Stimulated activated CD4-positive, alpha-beta T cell treated with anti-CD3 and anti-CD28 coated beads, TNF-alpha, amount 100 ng/mL, for 4 hours (primary cell): ENCODE measurements around the gene DENND4B.
A peak's percentile ranks its signal among the peaks of the same experiment; 100 is the strongest.
"Not testable (repeated sequence)": the region's sequence is repeated elsewhere in the genome, so short reads cannot be mapped to it uniquely, and the experiment has no call there.

Experiments used
- DNase-seq, 3 experiments: peaks; one replicate each; pipeline ENCODE4 v3.0.0-alpha.2; 2020; ENCODE audit warnings: low read depth in 3 of 3

DENND4B gene

DNA sequence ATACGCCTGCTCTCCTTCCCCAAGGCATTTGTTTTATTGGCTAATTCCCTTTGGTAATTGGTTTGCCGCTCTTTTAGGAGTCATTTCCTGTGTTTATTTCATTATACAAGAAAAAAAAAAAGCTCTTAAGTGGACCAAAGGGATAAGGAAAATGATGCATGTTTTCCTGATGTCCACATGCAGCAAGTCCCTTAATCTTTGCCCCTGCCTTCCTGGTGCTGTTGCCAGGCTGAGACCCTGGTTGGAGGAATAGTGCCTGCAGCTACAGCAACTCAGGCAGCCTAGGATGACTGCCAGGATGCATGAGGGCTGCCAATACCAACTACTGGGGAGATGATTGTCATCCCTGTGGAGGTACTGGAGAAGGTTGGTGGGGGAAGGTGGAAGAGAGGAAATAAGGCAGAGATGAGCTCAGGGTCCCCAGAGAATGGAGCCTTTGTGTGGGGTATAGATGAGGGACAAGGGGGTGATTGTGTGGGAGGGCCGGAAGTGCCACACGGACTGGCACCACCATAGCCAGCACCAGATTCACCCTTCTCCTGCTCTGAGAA lies 17.7 kb downstream of the DENND4B start:
- DNase-seq: no peak

DNA sequence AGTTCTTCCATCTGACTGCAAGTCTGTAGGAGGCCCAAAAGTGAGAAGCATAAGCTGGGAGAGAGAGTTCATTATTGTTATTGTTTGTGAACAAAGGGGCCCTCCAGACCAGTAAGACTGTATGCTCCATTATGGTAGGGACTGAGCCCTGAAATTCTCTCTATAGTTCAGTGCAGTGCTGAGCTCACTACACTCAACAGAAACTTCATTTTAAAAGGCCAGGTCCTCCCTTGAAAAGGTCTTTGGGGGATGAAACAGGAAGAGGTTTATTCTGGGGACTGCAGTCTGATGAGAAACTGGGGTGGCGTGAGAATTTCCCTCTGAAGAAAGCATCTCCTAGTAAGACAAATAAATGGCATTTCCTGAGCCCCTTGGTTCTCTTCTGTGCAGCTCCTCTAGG lies 18.3 kb downstream of the DENND4B start:
- DNase-seq: no peak

DNA sequence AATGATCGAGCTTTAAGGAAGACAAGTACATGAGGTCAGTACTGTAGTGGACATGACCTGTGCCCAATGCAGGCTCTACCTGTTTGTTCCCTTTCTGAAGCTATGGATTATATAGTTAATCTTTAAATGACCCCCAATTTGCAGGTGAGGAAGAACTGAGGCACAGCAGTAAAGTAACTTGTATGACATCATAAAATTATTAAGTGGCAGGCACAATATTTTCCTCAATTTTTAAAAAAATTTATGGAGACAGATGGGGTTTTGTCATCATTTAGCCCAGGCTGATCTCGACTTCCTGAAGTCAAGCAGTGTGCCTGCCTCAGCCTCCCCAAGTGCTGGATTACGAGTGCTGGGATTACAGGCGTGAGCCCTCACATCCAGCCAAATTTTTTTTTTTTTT lies 20.1 kb downstream of the DENND4B start:
- DNase-seq: no peak

DNA sequence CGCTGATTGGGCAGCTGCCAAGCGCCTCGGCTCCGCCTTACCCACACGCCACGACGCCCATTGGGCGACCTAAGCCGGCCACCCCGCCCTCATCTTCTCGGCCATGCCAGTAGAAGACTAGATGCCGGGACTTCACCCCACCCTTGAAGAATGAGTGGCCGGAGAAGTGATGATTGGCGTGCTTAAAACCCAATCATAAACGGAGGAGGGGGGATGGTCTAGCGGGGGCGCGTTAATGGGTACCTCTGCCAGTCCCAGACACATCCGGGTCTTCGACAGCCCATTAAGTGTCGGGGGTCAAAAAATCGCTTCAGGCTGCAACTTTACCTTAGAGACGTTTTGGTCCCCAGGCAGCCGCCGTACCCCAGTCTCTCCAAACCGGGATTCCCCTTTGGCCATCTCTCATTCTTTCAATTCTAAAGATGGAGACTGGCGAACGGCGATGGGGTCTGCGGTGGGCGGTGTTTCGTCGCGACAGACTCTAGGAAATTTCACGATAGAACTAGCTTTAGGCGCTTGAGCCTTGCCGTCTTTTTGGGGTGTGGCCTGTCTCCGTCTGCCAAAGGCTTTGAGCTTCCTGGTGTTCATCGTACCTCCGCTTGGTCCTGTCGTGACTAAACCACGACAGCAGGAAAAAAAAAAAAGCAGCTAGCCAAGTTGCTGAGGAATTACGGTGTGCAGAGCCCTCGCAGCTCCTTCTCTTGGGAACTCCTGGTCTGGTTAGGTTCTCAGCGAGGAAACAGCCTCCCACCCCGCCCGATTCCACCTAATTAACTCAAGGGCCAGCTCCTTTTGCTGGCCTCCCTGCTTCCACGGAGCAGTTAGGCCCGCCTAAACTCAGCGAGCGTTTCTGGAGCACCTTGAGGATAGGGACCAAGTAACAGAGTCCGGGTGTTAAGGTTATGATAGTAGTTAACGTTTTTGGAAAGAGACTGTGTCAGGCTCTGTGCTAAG lies 23.3 kb downstream of the DENND4B start, which contains the start of gene GATAD2B:
Gene GATAD2B (minus strand): TSS at position 1 of the 954 bp plus-strand sequence. CDS start 94,625 bp downstream, outside the sequence.
- peak; percentile 89 to 98 (median 95) for DNase-seq

DNA sequence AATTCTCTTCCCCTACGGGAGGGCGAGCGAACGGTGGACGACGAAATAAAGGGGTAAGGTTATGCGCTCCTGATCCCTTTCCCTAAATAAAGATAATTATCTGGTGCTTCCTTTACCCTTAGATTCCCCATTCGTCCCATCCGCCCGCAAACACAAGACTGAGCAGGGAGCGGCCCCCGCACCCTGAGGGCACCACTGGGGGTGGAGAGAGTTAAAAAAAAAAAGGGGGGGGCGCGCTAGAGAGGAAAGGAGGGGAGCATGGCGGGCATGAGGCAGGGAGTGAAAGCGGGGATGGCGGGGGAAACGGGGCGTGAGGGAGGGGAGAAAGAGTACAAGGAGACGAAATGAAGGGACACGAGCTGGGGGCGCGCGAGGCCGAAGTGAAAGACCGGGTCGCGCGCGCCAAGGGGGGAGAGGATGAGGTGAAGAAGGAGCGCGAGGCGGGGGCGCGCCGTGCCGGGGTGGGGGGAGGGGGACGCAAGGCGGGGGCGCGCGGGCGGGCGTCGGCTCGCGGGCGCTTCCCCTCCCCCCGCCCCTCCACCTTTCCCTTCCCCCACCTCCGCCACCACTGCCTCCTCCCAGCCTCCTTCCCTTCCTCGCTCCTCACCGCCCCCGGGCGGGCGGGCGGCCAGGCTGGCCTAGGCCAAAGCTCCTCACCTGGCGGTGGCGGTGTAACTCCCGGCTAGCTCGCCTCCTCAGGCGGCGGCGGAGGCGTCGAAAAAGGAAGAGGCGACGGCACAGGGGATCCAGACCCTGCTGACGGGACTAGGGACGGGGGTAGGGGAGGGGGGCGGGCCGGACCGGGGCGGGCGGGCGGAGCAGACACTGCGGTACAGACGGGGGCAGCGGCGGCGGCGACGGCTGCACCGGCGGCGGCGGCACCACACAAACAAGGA lies 24.2 kb downstream of the DENND4B start:
- DNase-seq: peak in 2 of 3 experiments; percentile 51 to 54

- DNase-seq: no peak
Observed at GRCh38 chr1:153921803-153922075, 24.8 kb downstream of the DENND4B start.

DNA sequence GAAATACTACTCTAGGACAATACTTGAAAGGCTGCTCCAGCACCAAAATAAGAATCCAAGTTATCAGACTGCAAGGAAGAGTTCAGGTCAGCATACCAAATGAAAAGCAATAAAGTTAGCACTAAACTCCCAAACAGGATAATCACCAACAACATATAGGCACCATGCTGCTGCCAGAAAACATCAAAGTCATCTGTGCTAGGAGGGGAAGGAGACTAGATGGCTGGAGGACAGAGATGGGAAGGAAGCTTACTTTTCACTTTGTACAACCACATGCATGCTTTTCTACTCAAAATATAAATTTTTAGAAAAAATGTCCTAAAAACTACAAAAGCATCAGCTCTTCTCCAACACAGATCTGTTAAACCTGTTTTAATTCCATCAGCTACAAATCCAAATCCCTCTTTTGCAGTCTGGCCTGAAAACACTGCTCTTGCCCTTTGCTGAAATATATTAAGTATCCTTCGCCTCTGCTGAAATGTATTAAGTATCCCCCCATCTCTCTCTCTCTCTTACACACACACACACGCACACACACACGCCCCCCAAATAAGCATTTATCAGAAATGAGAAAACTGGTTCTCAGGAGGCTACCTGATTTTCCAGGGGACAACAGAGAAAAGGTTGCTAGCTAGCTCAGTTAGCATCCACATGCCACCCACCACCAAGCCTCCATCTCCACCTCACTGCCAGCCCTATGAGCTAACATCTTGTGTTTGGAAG lies 25.3 kb downstream of the DENND4B start:
- DNase-seq: no peak

DNA sequence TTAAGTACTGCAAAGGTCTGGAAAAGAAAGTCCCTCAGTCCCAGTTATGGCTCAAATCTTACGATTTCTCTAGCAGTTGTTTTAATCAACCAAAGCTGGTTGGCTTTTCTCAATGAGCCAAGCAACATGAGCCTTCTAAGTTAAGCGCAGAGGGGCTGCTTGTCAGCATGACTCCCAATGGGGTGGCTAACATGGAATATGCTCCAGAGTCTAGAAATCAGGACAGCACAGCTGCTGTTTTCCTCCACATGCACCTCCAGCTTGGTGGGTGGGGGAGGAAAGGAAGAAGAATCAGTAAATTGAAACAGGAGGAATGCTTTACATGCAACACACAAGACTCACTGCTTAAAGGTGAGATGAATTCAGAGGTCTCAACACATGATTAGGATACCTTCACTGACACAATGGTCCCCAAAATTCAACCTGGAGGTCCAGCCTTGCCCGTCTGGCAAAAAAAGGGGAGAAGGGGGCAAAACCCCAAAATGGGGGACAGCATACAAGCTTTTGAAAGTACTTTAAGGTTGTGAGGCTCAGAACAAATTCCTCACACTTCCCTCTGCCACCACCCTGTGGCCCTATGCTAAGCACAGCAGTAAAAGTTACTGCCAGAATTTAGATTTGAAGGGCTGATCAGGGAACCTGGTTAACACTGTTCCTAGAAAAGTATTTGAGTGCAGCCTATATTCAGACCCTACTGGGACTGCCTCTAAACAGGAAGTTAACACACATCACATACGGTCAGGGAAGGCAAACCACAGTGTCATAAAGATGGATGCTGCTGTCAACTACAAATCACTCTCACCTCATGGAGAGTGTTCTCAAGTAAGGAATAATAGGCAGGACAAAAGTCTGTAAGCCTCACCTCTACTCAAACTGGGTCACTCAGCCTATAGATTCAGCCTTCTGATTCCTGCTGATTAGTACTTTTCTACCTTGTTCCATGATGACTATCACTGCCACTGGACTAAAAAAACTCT lies 26.4 kb downstream of the DENND4B start:
- DNase-seq: no peak

GRCh38 chr1:153916297-153916696 lies 30.2 kb downstream of the DENND4B start:
- DNase-seq: no peak

DNA sequence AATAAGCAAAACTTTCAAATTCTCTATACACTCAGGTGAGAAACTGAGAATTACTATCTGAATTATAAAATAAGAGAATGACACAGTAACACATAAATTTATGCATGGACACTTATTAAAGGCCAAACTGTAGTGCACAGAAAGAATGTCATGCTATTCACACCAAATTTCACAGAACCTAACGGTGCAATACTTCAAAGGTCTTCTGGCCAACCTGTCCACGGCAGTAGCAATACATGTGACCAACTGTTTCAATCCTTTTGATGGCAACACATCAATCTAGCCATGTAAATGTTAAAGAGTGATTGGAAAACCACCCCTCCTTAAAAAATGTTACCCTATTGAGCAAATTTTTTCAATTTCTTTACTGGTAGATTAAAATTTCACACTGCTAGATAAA lies 34.2 kb downstream of the DENND4B start:
- no peak for DNase-seq

- not testable (repeated sequence) for DNase-seq
Observed at GRCh38 chr1:153910560-153910959, 36.0 kb downstream of the DENND4B start.

GRCh38 chr1:153908071-153908470 lies 38.4 kb downstream of the DENND4B start:
- no peak for DNase-seq

GRCh38 chr1:153907134-153907533 lies 39.4 kb downstream of the DENND4B start:
- DNase-seq: no peak

DNA sequence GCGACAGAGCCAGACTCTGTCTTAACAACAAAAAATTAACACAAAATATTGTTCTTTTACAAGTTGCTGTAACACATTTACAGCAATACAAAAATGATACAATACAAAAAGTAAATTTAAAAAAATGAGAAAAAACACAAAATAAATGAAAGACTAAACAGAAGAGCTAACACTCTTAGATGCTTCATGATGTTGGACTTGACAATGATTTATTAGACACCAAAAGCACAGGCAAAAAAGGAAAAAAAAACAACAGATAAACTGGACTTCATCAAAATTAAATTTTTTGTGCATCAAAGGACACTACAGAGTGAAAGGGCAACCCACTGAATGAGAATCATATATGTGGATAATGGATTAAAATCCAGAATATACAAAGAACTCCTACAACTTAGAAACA lies 40.1 kb downstream of the DENND4B start:
- DNase-seq: no peak

- not testable (repeated sequence) for DNase-seq
Observed at GRCh38 chr1:153905908-153906307, 40.6 kb downstream of the DENND4B start.

DNA sequence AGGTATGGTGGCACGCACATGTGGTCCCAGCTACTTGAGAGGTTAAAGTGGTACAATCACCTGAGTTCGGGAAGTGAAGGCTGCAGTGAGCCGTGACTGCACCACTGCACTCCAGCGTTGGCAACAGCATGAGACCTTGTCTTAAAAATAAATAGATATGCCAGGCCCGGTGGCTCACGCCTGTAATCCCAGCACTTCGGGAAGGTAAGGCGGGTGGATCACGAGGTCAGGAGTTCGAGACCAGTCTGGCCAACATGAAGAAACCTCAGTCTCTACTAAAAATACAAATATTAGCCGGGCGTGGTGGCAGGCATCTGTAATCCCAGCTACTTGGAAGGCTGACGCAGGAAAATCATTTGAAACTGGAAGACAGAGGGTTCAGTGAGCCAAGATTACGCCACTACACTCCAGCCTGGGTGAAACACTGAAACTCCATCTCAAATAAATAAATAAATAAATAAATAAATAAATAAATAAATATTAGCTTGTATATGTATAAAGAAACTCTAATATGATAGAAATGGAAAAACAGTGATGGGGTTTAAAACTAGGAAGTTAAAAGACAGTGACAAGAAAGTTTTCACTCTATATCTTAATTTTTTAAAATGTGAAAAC lies 42.6 kb downstream of the DENND4B start:
- no peak for DNase-seq

DNA sequence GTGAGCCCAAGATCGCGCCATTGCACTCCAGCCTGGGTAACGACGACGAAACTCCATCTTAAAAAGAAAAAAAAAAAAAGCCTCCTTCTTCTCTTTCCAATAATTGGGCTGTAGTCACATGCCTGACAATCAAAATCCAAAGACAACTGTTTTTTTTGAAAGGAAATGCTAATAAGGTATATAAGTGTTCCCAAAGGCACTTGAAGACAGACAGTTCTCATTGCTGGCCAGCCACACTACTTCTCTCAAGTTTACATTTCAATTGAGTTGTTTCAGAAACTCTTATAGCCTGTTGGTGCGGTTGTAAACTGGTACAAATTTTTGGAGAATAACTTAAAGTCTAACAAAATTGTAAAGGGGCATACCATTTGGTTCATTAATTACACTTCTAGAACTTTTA lies 47.0 kb downstream of the DENND4B start:
- no peak for DNase-seq

GRCh38 chr1:153895866-153896265 lies 50.7 kb downstream of the DENND4B start:
- DNase-seq: not testable (repeated sequence)

DNA sequence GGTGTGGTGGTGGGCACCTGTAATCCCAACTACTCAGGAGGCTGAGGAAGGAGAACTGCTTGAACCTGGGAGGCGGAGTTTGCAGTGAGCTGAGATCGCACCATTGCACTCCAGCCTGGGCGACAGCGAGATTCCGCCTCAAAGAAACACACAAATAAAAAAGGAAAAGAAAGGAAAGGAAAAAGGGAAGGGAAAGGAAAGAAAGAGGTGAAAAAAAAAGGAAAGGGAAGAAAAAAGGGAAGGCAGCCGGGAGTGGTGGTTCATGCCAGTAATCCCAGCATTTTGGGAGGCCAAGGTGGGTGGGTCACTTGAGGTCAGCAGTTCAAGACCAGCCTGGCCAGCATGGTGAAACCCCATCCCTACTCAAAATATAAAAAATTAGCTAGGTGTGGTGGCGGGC lies 55.5 kb downstream of the DENND4B start:
- not testable (repeated sequence) for DNase-seq

GRCh38 chr1:153888533-153888932 lies 58.0 kb downstream of the DENND4B start:
- no peak for DNase-seq
